GM19372 (cell line): ENCODE results near the gene COMTD1.
A peak's percentile ranks its signal among the peaks of the same experiment; 100 is the strongest.

Experiments used
- ATAC-seq: cut with Tn5 transposase; IDR thresholded peaks from one replicate; pipeline ENCODE4 v1.9.1; 2021; ENCODE audit warnings: mild to moderate bottlenecking, low read depth, moderate library complexity; ENCODE audit not compliant: unreplicated experiment

Gene COMTD1

DNA sequence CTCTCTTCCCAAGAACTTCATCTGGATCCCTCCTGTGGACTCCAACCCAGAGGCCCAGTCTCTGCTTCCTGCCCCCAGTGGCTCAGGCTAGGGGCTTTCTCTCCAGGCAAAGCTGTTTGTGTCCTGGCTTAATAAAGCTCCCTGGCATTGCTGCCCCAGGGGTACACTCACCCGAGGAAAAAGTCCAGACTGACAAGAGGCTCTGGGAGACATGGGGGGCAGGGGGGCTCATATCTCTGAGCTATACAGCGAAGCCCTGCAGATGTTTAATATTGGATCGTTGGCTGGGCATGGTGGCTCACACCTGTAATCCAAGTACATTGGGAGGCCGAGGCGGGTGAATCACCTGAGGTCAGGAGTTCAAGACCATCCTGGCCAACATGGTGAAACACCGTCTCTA, 10.7 kb upstream of the COMTD1 start:
- ATAC-seq = no peak

DNA sequence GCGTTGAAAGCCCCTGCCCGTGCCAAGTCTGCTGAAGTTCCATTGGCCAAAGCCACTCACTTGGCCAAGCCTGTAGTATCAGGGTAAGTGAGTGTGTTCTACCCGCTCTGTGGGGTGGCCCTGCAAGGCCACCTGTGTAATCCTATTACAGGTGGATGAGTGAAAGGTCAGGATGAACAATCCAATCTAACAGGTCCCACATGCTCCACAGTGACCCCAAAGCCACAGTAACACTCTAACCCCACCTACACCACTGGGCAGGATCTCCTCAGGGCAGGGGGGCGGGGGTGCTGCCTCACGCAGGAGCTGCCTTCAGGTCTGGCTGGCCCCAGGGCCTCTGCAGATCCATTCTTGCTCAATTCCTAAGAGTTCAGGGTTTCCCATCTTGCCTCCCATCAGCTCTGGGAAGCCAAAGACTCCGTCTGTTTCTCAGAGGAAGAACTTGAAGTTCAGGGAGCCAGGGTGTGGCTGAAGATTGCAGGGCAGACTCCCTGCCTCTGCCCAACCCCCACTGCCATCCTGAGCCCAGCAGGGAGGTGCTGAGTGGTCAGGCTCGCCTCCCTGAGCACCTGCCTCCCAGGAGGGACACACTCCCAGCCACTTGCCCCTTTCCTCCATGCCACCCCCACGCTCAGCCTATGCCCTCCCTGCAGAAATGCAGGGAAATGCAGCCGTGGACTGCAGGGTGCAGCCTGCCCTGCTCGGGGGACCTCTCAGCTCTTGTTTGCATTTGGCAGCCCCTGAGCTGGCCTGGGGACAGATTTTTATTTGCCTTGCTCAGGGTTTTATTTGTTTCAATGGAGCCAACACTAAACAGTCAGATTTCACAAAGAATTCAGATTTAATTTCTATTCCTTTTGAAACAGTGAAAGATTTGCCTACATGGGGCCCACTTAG, 9.8 kb upstream of the COMTD1 start:
- ATAC-seq = no peak

DNA sequence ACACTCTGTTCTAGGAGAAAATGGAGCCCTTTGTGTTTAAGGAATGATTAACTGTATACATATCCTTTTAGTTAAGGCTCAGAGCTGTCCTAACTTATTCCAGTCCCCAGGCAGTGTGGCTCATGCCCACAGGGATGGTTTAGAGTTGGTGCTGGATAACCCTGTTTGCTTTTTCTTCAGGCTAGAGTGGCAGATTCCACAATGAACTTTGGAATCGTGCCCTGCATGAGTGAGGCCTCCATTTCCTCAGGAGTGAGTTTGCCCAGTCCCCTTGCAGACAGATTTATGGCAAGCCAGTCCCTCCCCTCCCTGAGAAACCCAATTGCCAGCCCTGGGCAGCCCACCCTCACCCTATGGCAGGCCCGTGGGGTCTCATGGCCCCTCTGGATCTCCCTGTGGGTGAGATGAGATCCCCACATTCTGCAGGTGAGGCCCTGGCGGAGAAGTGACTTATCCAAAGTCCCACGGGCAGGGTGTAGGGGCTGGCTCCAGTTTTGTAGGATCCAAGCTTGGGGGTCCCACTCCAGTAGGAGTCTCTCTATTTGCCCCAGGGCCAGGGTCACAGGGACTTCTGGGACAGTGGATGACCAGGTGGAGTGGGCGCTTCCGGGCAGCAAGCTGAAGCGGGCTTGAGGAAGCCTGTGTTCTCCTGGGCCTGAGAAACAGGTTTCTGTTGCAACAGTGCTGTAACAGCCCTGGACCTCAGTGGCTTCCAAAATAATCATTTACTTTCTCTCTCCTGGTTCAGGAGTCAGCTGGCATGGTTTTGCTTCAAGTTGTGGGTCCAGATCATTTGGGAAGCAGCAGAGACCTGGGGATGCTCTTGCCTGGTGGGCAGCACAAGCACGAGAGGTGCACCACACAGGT, 9.0 kb upstream of the COMTD1 start:
- ATAC-seq = no peak

DNA sequence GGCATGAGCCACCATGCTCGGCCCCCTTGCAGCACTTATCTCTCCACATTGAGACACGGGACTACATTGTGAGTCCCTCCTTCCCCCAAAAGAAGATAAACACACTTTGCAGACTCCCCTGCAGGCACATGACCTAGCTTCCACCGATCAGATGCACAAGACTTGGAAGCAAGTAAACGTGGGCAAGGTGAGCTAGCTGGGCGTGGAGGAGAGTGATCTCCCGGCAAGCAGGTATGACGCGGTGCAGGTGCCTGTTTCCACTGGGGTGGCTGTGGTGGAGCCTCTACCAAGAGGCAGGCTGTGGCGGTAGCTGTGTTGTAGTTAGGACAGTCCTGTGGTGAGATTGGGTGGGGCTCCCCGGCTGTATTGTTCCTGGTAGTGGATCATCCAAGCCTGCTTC, 7.7 kb upstream of the COMTD1 start:
- ATAC-seq = no peak

DNA sequence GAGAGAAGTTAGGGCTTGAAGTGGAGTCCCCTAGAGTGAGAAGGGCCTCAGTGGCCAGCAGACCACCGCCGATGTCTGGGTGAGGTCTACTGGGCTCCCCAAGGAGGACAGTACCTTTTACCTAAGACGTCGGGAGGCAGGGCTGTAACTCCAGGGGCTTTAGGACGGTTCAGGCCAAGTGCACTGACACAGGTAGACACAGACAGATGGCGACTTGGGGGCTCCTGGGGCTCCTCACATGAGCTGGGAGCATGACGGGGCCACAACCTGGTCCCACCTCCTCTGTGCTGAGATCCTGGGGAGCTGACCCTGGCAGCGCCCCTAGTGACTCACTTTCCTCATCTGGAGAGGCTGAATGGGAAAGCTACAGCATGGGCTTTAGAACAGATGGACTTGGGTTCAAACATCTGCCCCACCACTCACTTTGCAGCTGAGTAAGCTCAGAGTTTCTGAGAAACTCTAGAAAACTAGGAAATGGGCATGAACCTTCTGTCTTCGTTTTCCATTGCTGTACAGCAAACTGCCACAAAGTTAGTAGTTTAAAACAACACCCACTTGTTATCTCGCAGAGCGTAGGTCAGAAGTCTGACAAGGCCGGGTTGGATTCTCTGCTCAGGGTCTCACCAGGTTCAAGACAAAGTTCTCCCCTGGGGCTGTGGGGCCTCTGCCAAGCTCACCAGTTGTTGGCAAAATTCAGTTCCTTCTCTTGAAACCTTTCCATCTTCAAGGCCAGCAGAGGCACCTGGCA, 4.7 kb upstream of the COMTD1 start:
- ATAC-seq = no peak

DNA sequence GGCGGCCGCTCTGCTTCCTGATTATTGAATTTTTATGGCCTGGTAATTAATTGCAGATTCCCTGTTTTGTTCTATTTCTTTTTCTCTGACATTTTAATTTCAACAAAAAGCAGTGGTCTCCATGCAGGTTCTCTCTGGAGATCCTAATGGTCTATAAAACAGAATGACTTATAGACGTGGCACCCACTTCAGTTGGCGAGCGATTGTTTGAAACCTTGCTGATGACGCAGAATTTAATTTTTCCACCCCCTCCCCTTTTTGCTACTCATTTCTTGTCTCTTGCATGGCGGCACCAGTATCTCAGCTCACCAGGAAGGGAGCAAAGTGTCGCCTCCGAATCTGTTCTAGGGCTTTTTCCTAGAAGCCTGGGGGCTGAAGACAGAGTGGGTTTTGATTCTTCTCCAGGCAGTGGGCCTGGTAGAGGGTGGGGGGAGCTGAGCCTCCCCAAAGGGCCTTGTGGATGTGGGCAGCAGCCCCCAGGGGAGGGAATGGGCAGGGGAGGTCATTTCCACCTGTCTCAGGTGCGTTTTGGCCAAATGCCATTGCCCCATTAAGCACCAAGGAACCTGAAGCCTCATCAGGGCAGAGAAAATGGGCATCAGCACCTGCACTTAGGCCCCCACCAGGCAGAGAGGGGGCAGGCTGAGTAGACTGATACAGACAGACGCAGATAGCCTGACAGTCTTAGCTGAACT, 3.5 kb upstream of the COMTD1 start:
- ATAC-seq = no peak

DNA sequence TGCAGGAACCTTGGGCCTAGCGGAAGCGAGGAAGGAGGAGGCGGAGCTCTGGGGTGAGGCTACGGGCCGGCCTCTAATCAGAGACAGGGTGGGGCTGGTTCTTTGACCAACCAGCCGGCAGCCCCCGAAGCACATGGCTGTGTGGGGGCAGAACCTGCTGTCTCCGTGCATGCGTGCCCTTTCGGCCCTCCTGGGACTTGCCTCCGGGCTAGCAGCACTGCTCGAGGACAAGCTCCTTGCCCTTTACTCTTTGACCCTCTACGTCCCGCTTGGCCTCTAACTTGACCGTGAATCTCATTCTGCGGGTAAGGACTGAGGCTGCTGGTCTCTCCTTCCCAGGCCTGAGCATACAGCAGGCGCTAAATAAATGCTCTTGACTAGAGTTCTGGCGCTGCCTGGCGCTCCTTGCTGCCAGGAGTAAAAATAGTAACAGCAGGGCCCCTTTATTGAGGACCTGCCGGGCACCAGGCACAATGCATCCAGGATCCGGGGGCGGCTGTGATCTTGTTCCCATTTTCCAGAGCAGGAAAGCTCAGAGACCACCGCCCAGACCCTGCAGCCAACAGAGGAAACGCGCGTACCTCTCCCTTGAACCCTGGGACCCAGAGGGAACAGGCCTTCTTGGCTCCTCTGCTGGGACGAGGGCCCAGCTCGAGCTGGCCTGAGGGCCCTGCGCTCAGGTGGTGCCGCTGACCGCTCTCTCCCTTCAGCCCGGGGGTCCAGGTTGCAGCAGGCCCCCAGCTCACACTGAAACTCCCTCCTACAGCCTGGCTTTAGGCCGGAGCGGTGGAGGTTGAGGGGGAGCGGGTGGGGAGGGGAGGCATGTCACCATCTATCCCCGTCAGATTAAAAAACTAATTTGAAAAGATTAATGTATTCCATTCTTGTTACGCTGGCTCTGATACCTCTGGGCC, 2.7 kb upstream of the COMTD1 start:
- ATAC-seq = no peak

DNA sequence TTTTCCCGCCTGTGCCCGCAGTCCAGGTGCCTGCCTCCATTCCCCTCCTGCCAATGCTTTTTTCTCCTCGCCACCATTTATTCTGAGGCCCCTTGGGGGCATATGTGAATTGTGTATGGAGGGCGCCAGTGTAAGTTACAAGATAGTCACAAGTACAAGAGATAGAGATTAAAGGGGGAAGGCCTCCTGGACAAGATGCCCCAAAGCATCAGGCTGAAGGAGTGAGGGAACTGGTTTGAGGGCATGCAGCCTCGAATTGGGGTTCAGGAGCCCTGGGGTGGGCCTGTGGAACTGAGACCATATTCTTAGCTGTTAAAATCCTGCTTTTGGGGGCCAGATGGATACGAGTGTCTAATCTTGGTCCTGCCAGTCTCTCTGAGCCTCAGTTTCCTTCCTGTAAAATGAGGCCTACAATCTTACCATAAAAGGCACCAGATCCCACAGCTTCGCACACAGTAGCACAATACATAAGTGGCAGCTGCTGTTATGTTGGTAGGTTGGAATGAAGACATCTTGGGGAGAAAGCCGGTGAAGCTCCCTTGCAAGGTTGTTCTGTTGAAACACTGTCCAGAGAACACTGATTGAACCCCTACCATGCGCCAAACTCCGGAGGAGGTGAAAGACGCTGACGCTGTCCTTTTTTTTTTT, 545 bp upstream of the COMTD1 start:
- no peak for ATAC-seq

DNA sequence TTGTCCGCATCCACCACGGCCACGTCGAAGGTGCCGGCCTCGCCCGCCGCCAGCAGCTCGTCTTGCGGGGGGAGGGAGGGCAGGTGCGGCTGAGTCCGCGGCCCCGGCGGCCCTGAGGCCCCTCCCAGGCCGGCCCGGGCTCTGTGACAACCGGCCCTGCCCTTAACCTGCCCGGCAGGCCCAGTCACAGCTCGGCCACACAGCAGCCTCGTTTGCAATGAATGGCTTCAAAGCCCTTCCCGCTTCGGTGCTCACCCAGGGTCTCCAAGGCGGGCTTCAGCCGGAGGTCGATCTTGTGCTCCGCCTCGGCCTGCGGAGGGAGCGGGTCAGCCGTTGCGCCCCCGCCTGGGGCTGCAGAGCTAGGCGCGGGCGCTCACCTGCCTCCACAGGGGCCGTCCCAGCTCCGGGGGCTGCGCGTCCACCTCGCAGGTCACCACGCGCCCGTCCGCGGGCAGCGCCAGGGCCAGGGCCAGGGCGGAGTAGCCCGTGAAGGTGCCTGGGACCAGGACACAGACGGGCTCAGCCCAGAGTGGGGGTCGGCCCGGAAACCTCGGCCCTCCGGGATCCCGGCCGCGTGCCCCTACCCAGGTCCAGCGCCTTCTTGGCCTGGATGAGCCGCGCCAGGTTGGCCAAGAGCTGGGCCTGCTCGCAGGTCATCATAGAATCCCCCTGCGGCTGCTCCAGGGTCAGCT, 928 bp downstream of the COMTD1 start:
- ATAC-seq = peak; percentile 1

DNA sequence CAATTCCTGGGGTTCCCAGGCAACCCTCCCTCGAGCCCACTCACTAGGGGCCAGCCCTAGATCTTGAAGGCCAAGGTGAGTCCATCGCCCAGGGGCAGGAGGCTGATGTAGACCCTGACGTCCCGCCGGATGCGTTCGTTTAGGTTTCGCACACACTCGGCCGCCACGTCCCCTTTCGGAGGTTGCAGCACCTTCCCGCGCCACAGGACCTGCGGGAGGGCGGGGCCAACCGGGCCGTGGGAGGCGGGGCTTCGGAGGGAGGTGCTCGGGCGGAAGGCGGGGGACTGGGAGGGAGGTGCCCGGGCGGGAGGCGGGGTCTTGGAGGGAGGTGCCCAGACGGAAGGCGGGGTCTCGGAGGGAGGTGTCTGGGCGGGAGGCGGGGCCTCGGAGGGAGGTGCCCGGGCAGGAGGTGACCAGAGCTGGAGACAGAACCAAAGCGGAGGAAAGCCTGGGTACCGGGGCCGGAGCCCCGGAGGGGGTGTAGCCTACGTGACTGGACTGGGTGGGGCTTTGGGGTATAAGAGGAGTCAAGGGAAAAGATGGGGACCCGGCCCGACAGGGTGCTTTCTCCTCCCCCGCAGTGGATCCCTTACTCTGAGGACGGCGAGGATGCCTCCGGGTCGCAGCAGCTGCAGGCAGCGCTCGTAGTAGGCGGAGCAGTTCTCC, 1.6 kb downstream of the COMTD1 start:
- peak; percentile 49 for ATAC-seq

DNA sequence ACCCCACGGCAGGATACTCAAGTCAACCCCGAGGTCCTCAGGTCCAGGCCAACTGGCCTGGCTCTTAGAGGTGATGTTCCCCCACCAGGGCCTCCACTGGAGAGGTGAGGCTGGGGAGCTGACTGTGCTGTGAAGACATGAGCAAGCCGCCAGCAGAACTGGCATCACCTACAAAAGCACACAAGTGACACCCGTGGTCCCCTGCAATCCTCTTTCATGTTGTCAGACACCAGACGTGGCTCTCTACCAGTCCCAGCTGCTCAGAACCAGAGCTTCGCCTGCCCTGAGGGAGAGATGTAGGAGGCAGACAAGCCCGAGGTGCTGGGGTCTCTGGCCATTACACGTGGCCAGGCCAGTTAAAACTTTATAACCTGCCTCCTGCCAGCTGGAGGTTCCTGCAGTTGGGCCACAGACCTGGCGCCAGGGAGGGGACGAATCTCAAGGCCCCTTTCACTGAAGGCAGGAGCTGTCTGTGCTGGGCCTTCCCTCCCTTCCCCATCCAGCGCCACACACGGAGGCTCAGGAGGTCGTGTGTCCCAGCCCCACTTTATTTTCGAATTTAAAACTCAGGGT, 2.2 kb downstream of the COMTD1 start:
- ATAC-seq = no peak

DNA sequence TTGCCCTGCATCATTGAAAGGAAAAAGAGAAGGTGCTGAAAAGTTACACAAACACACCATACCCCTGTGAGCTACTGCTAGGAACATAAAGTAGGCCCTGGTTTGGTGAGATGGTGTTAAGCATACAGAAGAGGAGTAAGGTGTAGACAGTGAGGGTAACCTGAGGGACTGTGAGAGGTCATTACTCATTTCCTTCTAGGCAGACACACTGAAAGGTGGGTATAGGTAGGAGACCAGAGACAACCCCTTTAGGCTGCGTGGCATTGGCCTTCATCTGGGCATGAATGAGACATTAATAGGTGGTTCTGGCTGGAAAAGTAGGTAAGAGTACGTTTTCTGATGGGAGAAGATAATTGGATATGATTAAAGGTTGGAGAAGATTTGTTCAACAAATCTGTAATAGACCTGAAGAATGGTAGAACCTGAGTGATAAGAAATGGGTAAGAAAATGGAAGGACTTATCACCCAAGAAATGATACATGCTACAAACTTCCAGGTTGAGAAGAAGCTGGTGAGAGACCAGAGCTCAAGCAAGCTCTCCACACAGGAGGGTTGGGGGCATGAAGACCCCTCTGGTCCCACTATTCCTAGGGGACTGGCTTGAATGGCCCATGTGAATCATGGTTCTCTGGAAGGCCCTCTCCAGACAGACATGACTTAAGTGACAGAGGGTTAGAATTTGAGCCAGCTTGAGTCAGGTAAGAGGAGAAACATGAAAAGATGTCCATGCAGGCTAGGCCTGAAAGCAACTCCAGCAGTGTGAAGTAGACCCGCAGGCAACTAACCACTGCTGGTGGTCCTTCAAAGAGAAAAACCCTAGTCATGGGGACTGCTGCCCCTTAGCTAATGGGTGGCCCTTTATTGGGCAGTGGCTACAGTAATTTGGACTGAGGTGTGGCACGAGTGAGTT, 3.8 kb downstream of the COMTD1 start:
- no peak for ATAC-seq

DNA sequence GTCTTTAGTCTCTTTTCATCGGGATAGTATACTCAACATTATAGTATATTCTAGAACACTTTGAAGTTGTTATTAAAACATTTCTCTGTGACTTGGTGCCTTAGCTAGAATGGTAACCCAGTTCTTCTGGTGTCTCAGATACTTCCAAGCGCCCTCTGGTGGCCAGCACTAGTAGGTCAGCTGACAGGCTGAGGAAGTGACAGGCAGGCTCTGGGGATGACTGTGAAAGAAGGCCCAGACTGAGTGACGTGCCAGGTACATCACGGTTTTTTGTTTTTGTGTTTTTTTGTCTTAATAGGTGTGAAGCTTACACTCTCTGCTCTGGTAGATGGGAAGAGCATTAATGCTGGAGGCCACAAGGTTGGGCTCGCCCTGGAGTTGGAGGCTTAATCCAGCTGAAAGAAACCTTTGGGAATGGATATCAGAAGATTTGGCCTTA, 5.1 kb downstream of the COMTD1 start:
- no peak for ATAC-seq

DNA sequence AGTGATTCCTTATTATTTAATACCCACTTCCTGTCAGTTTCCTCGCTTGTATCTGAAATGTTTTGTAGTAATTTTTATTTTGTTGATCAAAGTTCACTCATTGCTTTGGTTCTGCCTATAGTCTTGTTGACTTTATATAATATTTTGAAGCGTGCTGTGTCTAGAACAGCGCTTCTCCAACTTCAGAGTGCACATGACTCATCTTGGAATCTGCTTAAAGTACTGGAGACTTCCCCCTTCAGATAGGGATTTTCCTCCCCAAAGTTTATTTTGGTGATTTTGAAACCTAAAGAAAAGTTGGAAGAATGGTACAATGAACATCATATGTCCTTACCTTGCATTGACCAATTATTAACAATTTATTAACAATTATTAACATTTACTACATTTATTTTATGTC, 5.8 kb downstream of the COMTD1 start:
- ATAC-seq = no peak

DNA sequence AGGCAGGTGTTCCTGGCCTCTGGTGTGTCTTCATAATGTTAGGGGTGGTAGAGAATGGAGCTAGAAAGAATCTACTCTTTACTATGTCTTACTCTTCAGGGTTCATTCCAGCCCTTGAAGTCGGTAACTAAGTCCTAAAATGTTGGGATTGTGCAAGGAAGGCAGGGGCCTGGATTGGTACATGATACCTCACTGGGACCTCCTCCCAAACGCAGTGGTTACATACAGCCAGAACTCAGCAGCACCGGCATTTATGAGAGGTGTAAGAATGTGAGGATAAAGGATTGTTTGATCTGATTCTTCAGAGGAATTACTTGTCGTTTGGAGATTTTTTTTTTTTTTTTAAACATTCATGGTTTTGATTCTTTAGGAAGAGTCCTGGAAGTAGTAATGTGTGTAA, 6.9 kb downstream of the COMTD1 start:
- ATAC-seq = no peak

DNA sequence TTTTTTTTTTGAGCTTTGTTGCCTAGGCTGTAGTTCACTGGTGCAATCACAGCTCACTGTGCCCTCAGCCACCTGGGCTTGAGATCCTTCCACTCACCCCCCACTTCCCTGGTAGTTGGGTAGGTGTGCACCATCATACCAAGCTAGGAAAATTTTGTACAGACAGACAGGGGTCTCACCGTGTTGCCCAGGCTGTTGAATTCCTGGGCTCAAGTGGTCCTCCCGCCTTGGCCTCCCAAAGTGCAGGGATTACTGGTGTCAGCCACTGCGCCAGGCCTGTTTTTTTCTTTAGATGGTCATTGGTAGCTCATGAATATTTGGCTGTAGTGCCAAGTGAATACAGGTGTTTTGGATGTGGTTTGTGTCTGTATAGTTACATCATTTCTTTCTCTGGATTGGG, 7.5 kb downstream of the COMTD1 start:
- no peak for ATAC-seq
